Astrocyte (in vitro differentiated cells and primary cell): ENCODE data around the gene CNKSR2.

ENCODE experiments used
- EZH2 ChIP-seq: IDR thresholded peaks from 2 replicates; pipeline ENCODE4 v1.6.1; 2012; ENCODE audit warnings: mild to moderate bottlenecking, low read length, inconsistent platforms; ENCODE audit not compliant: insufficient read depth
- TF ChIP-seq, protein P1 (sequence below): IDR thresholded peaks from 2 replicates; pipeline ENCODE4 v1.5.1; 2011; ENCODE audit warnings: low read depth, mild to moderate bottlenecking, inconsistent platforms, low read length, moderate library complexity; ENCODE audit not compliant: insufficient read depth

DNA sequence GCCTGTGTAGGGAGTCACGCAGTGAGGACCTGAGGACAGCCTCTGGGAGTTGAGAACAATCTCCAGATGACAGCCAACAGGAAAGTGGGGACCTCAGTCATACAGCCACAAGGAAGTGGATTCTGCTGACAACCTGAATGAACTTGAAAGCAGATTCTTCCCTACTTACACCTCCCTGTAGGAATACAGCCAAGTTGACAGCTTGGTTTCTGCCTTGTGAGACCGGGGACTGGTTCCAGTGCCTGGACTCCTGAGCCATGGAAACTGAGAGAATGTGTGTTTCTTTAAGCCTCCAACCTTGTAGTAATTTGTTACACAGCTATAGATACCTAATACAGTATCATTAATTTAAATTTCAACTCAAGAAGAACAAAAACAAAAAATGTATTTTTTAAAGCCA, 107.5 kb downstream of the CNKSR2 start:
- TF ChIP-seq, protein P1, sequence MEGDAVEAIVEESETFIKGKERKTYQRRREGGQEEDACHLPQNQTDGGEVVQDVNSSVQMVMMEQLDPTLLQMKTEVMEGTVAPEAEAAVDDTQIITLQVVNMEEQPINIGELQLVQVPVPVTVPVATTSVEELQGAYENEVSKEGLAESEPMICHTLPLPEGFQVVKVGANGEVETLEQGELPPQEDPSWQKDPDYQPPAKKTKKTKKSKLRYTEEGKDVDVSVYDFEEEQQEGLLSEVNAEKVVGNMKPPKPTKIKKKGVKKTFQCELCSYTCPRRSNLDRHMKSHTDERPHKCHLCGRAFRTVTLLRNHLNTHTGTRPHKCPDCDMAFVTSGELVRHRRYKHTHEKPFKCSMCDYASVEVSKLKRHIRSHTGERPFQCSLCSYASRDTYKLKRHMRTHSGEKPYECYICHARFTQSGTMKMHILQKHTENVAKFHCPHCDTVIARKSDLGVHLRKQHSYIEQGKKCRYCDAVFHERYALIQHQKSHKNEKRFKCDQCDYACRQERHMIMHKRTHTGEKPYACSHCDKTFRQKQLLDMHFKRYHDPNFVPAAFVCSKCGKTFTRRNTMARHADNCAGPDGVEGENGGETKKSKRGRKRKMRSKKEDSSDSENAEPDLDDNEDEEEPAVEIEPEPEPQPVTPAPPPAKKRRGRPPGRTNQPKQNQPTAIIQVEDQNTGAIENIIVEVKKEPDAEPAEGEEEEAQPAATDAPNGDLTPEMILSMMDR, result no peak
- no peak for TF ChIP-seq EZH2
